GM13977 (cell line): ENCODE measurements around the gene TTYH2.

Experiments used
- DNase-seq: peaks from one replicate; pipeline ENCODE4 v3.0.0; 2012; ENCODE audit warnings: low spot score
- in situ Hi-C: fragments of 300-500 bp; cut with MboI; formaldehyde crosslinking; loops from one replicate; pipeline ENCODE4 v1.12.0; 2022; ENCODE audit warnings: low sequenced_read_pairs, low pct_unique_long_range_greater_than_20kb, mixed read lengths, inconsistent platforms; ENCODE audit not compliant: unreplicated experiment
- TF ChIP-seq, protein P1 (sequence below): IDR thresholded peaks from 2 replicates; pipeline ENCODE4 v1.5.1; 2012; ENCODE audit warnings: mild to moderate bottlenecking, control low read depth; ENCODE audit not compliant: insufficient read depth; ENCODE audit errors: extremely low read depth, missing control alignments

The TTYH2 gene, protein sequence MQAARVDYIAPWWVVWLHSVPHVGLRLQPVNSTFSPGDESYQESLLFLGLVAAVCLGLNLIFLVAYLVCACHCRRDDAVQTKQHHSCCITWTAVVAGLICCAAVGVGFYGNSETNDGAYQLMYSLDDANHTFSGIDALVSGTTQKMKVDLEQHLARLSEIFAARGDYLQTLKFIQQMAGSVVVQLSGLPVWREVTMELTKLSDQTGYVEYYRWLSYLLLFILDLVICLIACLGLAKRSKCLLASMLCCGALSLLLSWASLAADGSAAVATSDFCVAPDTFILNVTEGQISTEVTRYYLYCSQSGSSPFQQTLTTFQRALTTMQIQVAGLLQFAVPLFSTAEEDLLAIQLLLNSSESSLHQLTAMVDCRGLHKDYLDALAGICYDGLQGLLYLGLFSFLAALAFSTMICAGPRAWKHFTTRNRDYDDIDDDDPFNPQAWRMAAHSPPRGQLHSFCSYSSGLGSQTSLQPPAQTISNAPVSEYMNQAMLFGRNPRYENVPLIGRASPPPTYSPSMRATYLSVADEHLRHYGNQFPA

DNA sequence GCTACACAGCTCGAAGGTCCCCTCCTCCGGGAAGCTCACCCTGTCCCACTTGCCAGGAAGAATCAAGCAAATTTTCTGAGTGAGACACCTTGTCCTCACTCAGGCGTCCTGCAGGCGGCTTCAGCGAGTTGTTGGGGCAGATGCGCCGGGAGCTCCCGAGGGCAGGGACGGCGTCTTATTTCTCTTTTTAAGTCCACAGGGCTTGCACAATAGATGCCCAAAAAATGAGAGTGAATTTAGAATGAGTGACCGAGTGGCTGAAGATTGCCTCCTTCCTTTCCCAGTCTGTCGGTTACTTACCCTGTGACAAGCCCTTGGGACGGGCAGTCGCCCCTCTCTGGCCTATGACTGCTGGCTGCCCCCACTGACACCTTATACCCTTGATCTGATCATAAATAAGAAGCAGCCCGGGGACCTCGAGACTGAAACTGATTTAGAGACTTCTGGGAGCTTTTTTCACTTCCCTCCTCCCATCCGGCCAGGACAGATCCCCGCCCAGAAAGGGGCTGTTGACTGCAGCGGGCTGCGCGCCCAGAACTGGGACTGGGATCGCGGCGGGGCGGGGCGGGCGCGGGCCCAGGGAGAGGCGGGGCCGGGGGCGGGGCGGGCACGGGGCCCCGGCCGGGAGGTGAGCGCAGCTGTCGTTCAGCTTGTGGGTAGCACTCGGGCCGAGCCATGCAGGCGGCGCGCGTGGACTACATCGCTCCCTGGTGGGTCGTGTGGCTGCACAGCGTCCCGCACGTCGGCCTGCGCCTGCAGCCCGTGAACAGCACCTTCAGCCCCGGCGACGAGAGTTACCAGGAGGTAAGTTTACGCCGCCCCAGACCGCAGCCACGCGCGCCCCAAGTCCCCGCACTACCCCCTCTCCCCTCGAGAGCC, at the start of gene TTYH2:
Gene TTYH2 (plus strand): TSS at position 659 of the 879 bp plus-strand sequence. CDS start 17 bp downstream, at position 676.
- in situ Hi-C loops: no loop called here
- peak; percentile 86 for DNase-seq
- TF ChIP-seq, protein P1, sequence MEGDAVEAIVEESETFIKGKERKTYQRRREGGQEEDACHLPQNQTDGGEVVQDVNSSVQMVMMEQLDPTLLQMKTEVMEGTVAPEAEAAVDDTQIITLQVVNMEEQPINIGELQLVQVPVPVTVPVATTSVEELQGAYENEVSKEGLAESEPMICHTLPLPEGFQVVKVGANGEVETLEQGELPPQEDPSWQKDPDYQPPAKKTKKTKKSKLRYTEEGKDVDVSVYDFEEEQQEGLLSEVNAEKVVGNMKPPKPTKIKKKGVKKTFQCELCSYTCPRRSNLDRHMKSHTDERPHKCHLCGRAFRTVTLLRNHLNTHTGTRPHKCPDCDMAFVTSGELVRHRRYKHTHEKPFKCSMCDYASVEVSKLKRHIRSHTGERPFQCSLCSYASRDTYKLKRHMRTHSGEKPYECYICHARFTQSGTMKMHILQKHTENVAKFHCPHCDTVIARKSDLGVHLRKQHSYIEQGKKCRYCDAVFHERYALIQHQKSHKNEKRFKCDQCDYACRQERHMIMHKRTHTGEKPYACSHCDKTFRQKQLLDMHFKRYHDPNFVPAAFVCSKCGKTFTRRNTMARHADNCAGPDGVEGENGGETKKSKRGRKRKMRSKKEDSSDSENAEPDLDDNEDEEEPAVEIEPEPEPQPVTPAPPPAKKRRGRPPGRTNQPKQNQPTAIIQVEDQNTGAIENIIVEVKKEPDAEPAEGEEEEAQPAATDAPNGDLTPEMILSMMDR: peak; percentile 32

DNA sequence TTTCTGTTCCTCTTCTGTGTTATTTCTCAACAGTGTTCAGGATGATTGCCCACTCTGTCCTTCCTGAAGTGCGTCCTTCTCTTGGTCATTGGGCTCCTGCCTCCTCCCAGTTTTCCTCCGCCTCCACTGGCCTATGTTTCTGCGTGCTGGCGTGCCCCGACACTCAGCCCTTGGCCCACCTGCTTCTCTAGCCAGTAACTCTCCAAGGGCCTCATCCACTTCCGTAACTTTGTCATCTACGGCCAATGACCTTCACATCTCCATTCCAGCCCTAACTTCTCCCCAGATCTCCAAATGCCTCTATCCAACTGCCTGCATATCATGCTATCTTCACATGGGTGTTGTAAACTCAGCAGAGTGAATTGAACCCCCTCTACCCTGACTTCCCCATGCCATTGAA, 49.5 kb upstream of the TTYH2 start:
- TF ChIP-seq, protein P1: no peak
- DNase-seq: no peak
- in situ Hi-C loops: no loop called here

DNA sequence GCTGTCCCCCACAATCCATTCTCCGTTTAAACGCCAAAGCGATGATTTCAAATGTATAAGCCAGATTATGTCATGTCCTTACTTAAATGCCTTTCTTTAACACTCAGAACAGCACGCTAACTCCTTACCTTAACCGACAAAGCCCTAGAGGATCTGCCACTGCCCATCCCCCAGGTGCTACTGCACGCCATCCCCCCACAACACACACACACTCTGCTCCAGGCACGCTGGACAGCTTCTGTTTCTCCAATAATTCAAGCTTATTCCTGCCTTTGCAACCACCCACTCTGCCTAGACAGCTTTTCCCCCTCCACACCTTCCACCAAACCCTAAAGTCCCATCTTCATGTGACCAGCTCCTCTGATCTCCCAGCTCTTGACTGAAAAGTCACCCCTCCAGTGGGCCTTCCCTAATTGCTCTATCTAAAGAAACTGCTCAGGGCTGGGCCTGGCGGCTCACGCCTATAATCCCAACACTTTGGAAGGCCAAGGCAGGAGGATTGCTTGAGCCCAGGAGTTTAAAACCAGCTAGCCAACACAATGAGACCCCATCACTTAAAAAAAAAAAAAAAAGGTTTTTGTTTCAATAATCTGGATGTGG, 48.8 kb upstream of the TTYH2 start:
- TF ChIP-seq, protein P1: no peak
- in situ Hi-C loops: no loop called here
- DNase-seq: no peak

DNA sequence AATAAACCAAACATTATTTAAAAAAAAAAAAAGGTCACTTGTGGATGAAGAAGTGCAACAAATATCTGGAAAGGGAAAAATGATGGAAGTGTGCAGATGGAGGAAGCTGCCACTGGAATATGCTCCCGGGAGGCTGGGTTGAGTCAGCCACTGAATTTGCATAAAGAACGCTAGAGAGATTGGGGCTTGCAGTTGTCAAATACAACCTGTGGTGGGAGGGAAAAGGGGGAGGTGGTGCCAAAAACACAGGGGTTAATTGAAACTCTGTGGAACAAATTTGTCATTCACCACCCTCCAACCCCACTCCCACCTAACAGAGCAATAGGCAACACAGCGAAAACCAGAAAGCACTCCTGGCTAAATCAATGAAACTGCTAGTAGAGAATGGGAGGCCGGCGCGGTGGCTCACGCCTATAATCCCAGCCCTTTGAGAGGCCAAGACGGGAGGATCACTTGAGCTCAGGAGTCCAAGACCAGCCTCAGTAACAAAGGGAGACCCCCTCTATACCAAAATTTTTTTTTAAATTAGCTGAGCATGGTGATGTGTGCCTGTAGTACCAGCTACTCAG, 47.5 kb upstream of the TTYH2 start:
- TF ChIP-seq, protein P1: no peak
- in situ Hi-C loops: no loop called here
- no peak for DNase-seq

DNA sequence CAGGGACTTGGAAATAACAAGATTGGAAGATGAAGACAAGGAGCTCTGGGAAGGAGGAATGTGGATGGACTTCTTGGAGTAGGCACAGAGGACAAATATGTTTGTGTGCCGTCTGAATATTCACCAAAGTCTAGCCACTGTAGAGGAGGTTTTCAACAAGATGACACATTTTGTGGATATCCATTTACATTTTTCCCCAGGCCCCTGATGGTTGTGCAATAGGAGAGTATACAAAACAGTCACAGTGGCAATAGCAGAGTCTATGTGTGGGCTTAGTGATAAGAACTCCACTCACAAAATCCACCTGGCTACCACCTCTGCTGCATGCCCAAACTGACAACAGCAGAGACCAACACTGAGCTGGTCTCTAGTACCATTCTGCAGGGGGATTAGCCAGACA, 42.4 kb upstream of the TTYH2 start:
- DNase-seq: no peak
- in situ Hi-C loops: no loop called here
- TF ChIP-seq, protein P1: no peak

DNA sequence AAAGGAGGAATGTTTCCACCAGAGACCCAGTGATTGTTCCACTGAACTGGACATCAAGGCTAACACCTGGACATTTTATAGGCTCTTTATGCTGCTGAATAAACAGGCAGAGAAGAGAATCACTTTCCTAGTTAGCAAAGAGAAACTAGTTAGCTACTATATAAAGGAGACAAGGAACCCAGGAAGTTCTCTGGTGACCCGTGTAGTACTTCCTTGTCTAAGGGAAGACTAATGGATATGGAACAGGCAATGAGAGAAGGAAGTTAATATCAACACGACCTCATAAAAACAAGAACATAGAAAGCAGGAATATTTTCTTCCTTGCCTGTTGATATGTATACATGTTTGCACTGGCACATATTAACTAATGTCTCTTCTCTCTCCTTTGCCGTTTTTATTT, 40.7 kb upstream of the TTYH2 start:
- in situ Hi-C loops: no loop called here
- TF ChIP-seq, protein P1: no peak
- DNase-seq: no peak
